GM18508 (cell line): ENCODE measurements around the gene FXYD6.
"Not testable (repeated sequence)": the region's sequence is repeated elsewhere in the genome, so short reads cannot be mapped to it uniquely, and the experiment has no call there.

Source experiments
- ATAC-seq: cut with Tn5 transposase; IDR thresholded peaks from one replicate; pipeline ENCODE4 v1.9.1; 2021; ENCODE audit warnings: moderate number of reproducible peaks; ENCODE audit not compliant: insufficient read depth, unreplicated experiment

Gene FXYD6

DNA sequence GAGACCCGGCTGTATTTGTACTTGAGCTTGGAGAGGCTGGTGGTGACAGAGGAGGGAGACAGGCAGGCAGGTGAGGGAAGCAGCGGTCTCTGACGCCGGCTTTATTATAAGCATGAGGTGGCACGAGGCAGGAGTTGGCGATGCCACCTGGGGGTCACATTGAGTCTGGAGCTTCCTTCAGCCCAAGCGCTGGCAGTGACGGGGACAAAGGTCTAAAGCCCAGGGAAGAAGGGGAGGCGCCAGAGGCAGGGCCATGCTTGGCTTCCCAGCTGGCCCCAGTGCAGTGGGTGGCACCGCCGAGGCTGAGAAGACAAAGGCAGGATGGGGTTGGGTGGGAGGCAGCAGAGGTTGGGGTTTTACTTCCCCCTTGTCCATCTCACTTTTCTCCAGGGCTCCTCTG, 56.4 kb downstream of the FXYD6 start:
- no peak for ATAC-seq

DNA sequence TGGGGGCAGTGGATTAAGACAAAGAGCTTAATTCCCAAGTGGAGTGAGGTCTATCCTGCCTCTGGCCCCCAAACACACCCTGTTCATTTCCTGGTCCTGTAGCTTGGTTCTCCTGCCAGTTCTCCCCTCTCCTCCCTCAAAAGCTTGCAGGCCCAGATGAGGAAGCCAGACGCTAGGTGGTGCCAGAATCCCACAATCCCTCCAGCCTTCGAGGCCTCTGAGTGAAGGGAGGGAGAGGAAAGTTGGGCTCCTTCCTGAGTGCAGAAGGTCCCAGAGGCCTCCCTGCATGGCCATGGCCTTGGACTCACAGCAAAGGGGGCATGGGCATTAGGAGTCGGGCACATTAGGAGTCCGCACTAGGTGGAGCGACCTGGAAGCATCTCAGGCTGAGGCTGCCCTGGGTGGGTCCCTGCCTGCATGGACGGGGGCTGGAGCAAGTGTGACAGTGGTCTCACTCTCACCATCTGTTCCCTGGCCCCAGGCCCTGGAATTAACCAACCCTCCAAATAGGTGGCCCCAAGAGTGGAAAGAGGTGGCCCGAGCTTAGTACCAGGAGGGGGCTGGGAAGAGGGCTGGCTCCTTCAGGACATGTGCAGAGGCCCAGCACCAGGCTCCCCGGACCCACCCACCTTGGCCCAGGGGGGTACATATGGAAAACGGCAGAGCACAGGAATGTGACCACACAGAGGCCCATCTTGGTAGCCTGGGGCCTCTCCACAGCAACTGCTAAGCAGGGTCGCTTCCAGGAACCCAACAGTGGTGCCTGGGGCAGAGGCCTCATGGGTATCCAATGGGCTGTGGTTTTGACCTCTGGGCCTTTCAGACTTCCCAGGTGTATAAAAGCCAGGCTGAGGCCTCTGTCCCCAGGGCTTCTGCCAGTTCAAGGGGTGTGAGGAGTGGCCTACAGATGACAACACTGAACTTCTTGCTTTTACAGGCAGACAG, 57.1 kb downstream of the FXYD6 start:
- no peak for ATAC-seq

DNA sequence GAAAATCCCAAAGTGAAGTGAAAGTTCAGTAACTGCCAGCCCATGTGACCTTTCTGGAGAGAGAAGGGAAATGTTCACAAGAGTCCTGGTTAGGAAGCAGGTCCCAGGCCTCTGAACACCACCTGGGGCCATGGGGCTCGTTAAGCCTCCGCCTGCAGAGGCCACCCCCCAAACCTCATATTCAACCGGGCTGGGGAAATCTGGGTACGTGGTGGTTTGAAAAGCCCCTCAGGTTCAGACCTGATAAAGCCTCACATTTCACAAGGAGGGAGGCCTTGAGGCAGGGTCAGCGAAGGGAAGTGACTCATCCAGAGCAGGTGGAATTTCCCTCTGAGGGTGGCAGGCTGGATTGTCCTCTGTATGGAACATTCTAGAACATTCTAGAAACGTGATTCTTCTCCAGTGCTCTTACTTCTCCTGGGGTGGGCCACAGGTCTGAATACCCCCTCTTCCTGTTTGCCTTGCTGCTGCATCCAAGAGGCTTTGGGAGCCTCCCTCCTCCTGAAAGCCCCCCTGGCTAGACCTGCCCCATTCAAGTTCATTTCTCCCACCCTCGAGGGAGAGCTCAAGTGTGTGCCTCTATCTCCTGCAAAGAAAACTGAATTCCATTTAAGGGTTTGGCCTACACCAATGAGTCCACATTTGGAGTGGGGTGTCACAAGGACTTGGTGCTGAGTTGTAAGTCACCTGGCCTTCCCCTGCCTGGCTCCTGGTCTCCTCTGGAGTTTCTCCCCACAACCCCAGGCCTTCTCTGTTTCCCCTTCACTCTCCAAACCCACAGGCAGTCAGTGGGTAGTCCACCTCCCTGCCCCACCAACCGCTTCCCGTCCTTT, 58.2 kb downstream of the FXYD6 start:
- no peak for ATAC-seq

DNA sequence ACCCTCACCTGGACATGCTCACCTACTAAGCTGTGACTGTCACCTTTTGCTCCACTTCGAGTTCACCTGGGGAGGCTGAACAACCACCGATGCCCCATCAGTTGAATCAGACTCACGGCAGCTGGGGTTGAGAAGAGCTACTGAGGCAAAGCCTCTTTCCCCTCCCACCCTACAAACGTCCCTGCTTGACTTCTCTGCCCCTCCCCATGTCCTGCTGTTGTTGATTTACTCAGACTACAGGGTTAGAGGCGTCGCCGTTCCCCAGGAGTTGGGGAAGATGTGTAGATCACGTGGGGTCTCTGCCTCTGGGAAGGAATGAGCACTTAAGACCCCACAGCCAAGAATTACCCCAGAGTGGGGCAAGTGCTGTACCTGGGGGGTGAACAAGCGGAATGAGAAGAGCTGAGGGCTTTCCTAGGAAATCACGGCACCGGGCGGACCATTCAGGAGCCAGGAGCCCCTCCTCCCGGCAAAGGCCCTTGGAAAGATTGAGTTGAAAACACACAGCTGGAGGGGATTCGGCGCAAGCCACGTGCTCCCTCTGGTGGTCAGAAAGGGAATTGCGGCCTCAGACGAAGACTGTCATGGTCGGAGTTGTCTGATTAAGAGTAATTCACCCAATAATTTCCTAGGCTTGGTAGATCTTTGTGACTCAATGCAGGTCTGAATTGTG, 59.0 kb downstream of the FXYD6 start:
- ATAC-seq: no peak

DNA sequence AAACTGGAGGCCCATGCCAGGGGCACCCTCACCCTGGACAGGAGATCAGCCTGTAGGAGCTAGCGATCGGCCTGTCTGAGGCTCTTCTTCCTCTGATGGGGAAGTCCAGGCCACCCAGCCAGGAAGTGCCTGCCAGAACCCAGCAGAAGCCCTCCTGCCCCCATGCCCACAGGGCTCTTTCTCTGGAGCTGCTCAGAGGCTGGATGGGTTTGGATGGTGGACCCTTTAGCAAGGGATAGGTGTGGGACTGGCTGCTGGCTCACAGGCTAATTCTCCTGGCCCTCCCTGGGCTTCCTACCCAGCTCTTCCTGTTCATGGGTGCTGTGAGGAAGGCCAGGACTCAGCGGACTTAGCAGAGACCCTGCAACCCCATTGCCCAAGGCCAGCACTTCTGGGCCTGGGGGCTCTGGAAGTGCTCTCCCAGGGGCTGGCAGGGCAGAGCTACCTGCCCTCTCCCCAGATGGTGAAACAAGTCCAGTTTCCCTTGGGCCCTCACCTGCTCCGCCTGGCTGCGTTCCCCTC, 59.6 kb downstream of the FXYD6 start:
- no peak for ATAC-seq

DNA sequence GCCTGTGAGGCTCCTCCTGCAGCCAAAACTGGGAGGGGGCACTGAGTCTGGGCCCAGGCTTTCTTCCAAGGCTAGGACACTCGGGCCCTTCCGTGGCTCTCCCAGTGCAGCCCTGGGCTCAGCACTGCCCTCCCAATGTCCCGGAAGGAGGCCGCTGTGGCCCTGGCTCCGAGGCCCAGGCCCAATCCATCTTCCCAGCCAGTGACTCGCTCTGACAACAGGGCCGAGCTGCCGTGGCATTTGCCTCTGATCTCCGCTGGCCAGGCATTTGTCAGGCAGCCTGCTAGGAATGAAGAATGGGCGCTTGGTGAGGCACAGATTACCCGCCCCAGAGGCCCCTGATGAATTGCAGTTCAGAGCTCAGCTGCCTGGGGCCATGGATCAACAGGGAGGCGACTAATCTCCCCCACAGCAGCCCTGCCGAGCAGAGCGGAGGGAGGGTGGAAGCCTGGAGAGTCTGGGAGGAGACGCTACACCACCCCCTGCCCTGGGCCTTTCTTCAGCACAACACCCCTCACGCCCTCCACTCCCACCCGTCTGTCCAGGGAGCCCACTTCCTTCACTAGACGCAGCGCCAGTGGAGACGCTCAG, 60.2 kb downstream of the FXYD6 start:
- ATAC-seq: no peak

DNA sequence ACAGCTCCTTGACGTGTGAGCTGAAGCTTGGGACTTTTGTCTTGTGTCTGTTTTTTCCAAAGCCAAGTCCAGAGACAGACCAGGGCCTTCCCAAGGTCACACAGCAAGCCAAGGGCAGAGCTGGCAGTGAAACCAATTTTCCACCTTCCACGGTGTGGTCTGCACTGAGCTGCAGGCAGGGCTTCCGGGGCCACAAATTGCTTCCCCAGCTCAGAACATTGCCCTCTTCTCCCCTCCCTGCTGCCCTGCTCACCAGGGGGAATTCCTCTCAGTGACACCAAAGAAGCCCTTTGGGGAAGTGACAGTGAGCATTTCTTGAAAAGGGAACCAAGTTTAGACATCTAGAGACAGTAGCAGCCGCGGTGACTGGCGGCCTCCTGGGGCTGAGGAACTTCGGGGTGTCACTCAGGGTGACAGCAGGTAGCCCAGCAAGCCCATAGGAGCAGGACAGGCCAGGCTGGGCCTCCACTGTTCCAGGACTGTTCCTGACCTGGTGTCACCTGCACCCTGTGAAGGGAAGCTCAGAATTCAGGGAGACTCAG, 61.1 kb downstream of the FXYD6 start:
- peak; percentile 44 for ATAC-seq

DNA sequence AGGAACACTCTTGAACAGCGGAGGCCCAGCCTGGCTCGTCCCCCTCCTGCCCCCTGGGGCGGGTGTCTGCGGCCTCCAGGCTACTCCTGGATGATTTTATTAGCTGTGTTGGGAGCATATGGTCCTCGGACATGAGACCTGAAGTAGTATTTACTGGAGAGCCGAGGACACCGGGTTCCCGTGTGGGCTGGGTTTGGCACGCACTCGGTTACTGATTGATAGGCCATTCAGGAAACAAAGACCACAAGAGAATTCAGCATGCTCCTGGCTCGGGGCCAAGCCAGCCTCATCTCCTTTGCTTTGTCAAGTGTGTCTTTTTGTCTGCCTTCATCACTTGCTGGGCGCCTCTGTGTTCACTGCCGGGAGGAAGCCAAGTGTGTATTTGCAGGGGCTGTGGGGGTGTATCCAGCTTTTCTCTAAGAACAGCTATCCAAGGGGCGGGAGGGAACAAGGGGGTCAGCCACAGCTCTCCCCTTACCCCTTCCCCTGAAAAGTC, 61.6 kb downstream of the FXYD6 start:
- peak; percentile 29 for ATAC-seq

DNA sequence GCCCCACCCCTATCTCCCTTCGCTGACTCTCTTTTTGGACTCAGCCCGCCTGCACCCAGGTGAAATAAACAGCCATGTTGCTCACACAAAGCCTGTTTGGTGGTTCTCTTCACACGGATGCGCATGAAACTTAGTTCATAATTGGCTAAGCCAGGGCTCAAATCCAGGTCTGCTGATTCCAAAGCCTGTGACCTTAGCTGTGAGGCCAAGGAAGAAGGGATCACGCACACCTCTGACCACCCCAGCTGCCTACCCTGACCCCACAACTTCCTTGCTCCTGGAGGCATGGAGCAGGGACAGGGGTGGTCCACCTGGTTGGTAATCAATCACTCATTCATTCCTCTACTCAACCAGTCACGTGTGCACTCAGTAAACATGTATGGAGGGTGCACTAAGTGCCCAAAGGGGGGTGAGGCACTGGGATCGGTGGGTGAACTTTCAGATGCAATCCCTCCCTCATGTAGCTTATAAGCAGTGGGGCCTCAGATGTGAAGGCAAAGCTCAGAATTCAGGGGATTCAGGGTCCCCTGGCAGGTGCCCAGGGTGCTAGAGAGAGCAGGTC, 62.2 kb downstream of the FXYD6 start:
- ATAC-seq: no peak

DNA sequence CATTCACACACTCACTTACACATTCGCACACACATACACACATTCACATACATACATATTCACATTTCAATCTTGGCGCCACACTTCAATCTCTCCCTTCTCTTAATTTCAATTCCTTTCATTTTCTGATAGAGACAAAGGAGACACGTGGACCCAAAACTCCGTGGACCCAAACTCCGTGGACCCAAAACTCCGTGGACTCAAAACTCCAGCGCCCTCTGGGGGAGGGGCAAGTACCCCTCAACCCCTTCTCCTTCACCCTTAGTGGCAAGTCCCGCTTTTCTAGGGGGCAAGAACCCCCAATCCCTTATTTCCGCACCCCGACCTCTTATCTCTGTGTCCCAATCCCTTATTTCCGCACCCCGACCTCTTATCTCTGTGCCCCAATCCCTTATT, 66.4 kb downstream of the FXYD6 start:
- ATAC-seq: not testable (repeated sequence)

DNA sequence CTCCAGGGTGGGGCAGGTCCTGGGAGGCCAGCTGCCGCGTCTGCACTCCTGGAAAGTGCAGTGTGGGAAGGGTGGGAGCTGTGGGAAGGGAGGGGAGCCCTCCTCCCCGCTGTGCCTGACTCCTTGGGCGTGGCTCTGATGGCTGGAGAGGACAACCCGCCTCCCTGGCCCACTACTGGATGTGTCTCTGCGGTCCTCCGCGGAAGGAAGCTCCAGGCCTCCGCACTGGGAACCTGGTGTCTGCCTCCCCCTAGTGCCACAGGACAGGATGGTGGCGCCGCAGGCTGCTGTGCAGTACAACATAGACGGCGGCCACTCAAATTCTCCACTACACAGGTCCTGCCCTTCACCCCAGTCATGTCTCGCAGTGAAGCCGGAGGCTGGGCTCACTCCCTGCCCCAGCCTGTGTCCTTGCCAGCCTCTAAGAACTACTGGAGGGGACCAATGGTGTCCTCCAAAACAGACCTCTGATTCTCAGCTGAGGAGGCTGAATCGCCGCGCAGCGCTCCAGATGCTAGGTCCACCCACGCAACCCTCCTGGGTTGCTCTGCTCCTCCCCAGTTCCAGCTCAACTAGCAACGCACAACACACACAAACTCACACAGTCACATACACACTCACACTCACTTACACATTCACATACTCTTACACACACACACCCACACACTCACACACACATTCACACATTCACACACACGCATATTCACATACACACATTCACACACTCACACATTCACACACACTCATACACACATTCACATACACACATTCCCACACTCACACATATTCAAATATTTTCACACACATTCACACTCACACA, 67.0 kb downstream of the FXYD6 start:
- no peak for ATAC-seq

DNA sequence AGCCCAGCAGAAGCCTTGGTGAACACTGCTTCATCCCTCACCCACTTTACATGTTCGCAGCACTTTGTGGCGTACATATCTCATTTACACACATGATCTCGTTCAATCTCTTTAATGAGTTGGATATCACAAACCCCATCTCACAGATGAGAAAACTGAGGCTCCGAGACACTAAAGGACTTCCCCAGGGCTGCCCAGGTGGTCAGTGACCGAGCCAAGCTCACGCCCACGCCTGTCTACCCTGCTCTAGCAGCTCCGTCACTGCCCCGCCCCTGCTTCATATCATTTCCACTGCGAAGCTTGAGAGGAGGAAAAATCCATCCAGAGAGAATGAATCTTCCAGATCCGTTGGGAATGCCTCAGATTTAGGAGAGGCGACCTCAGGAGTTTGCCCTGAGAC, 67.7 kb downstream of the FXYD6 start:
- ATAC-seq: no peak

DNA sequence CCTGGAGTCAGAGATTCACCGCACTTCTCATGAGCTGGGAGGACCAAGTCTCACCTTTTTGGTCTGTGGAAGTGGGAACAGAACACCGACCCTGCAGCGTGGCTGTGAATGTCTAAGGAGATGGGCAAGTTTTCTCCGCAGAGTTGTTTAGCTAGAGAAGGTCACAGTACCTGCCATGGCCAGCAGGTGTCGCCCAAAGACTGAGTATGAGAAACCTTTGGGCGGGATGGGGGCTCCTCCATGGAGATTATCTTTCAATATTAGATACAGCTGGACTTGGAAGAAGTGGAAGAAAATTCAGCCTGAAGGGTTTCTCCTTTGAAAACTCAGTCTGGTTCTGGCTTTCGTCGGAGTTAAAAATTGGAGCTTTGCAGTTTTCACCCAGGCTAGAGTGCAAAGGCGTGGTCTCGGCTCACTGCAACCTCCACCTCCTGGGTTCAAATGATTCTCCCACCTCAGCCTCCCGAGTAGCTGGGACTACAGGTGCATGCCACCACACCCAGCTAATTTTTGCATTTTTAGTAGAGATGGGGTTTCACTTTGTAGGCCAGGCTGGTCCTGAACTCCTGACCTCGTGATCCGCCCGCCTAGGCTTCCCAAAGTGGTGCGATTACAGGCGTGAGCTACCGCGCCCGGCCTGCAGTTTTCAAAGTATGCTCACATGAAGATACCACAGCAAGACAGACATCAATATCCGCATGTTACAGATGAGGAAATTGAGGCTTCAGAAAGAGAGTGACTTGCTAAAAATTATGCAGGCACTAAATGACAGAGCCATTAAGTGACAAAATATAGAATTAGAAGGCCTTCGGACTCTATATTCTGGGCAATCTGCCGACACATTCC, 68.8 kb downstream of the FXYD6 start:
- ATAC-seq: no peak

DNA sequence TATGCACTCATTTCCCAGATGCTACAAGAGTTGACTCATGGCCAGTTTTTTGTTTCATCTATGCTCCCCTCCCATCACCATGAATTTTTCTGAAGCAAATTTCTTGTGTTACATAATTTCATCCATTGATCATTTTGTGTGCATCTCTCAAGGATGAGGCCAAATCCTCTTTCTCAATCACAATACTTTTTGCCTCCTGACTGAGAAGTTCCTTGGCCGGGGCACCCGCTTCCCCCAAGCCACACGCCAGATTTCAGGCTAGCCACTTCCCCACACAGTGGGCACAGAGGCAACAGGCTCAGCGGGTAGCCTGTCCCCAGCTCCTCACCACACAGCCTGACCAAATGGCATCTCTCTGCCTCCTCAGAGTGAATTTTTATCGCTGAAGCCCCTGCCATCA, 69.6 kb downstream of the FXYD6 start:
- no peak for ATAC-seq

DNA sequence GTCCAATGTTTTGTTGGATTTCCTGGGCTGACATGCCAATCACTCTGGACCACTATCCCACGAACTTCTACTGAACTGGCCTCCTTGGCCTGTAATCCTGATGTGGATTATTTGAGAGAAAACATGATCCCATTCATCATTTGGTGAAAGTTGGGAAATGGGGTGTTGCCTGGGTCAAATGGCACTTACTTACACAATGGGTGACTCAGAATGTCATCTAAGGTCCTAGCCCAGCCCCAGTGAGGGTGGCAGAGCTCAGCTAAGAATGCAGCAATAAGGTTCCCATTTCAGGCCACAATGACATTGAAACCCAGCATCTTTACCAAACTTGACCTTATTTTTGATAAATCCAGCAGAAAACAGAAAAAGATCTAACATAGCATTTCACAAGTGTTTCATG, 71.4 kb downstream of the FXYD6 start:
- ATAC-seq: no peak

DNA sequence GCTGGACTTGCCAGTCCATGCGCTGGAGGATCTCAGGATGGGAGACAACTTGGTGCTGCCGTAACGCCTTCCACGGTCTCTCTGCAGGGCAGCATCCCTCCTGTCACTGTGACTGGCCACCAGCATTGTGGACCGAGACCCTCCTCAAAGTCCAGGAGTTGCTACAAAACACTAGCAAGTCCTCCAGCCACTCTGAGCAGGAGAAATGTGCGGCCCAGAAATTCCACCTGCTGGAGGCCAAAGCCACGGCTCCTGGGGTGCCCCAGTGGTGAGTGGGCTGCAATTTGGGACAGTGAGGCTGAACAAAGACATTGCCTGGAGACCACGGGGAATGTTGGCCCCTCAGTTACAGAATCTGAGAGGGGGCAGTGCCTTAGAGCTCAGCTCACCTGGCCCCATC, 72.6 kb downstream of the FXYD6 start:
- no peak for ATAC-seq

DNA sequence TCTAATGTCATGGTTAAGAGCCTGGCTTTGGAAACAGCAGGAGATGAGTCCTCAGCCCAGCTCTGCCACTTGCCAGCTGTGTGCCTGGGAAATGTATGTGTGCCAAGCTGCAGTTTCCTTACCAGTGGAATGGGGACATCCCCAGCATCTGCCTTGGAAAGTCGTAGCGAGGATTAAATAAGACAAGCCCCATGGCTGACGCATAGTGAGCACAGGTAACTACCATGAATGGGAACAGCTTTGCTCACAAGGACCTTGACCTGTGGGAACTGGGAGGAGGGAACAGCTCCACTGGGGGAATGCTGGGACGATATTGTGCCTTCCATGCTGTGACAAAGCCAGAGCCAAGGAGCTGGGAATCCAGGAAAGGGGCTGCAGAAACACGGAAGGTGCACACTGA, 76.8 kb downstream of the FXYD6 start:
- no peak for ATAC-seq
